Measurements from ENCODE around the gene POPDC2. TPM values are rescaled to one million over a fixed set of nuclear protein-coding genes. Genes with fewer than 3 reads are reported as not detected.

The POPDC2 gene
- total and polyA plus RNA-seq, 9 donors, result 0.83 to 5.0 (median 2.9) TPM

- no peak for DNase-seq
- H3K27ac ChIP-seq, result no peak overlapping the region
- H3K36me3 ChIP-seq, result no peaks in the 10 kb centered on the region
- no peak overlapping the region for H3K4me3 ChIP-seq
- TF ChIP-seq EP300 (IDR thresholded peaks at IDR 0.05) (no peak), POLR2A (IDR thresholded peaks at IDR 0.05) (no peak)
- TF ChIP-seq, protein P1, sequence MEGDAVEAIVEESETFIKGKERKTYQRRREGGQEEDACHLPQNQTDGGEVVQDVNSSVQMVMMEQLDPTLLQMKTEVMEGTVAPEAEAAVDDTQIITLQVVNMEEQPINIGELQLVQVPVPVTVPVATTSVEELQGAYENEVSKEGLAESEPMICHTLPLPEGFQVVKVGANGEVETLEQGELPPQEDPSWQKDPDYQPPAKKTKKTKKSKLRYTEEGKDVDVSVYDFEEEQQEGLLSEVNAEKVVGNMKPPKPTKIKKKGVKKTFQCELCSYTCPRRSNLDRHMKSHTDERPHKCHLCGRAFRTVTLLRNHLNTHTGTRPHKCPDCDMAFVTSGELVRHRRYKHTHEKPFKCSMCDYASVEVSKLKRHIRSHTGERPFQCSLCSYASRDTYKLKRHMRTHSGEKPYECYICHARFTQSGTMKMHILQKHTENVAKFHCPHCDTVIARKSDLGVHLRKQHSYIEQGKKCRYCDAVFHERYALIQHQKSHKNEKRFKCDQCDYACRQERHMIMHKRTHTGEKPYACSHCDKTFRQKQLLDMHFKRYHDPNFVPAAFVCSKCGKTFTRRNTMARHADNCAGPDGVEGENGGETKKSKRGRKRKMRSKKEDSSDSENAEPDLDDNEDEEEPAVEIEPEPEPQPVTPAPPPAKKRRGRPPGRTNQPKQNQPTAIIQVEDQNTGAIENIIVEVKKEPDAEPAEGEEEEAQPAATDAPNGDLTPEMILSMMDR (IDR thresholded peaks at IDR 0.05), result no peak
- H3K9me3 ChIP-seq, result no peaks in the 10 kb centered on the region
- no peaks in the 10 kb centered on the region for H3K27me3 ChIP-seq
- 86 to 88% (median 87%) methylated on average over 4 of the region's 4 CpGs for WGBS, 3 donors
- H3K4me1 ChIP-seq (ENCODE audit: insufficient read depth), result peaks cover 14% of the 10 kb centered on the region
- intact Hi-C loops (cut with DNase I), result no loop called here
These were observed 32.0 kb downstream of the POPDC2 start for GRCh38 chr3:119628390-119628789.

DNA sequence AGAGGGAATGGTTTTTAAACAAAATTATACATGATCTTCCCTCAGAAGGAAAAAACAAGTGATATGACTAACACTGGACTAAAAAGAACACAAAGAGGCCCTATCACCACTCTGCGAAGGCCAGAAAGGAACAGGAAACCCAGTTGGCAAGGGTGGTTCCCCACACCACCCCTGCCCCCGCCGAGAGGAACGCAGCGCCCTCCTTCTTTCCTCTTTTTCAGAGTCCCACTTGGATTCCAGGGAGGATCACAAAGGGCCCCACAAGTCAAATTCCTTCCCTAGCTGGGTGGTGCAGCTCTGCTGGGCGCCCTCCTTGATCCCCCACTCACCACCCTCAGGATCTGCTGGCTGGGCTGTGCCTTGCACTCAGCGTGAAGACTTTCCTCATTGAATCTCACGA, 32.9 kb downstream of the POPDC2 start:
- no peaks in the 10 kb centered on the region for H3K27me3 ChIP-seq
- peak in 4 of 5 donors; percentile 31 to 69 (median 50) for DNase-seq
- peak overlapping the region in 1 of 2 donors; percentile 32 for H3K27ac ChIP-seq
- no peaks in the 10 kb centered on the region for H3K36me3 ChIP-seq
- no peaks in the 10 kb centered on the region for H3K9me3 ChIP-seq
- TF ChIP-seq, protein P1 (IDR thresholded peaks at IDR 0.05), result no peak
- TF ChIP-seq POLR2A (IDR thresholded peaks at IDR 0.05), result no peak
- no peak for TF ChIP-seq EP300 (IDR thresholded peaks at IDR 0.05)
- 32 to 43% (median 34%) methylated on average over 8 of the region's 8 CpGs for WGBS, 3 donors
- H3K4me1 ChIP-seq (ENCODE audit: insufficient read depth), result peaks cover 12% of the 10 kb centered on the region
- H3K4me3 ChIP-seq, result no peak overlapping the region
- intact Hi-C loops (cut with DNase I), result no loop called here

DNA sequence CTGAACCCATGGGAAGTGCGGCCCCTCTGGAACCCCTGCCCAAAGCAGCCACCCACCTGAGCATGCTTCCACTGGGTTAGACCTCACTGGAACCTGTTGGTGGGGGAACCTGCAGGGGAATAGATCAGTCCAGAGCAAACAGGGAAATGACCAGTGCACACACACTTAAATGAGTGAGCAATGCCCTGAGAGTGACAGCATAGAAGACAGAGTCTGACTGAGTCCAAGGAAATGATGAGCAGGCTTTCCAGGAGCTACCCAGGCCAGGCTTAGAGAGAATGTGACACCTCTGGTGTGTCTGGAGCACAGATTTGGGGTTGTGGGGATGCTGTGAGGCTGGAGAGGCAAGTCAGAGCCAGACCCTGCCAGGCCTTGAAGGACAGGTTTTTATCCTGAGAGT, 34.2 kb downstream of the POPDC2 start:
- intact Hi-C loops (cut with DNase I), result no loop called here
- TF ChIP-seq EP300 (IDR thresholded peaks at IDR 0.05) (no peak), POLR2A (IDR thresholded peaks at IDR 0.05) (no peak)
- TF ChIP-seq, protein P1 (IDR thresholded peaks at IDR 0.05), result no peak
- DNase-seq, result no peak
- no peaks in the 10 kb centered on the region for H3K36me3 ChIP-seq
- no peaks in the 10 kb centered on the region for H3K27me3 ChIP-seq
- H3K27ac ChIP-seq, result no peak overlapping the region
- H3K9me3 ChIP-seq, result no peaks in the 10 kb centered on the region
- H3K4me1 ChIP-seq (ENCODE audit: insufficient read depth), result peaks cover 7% of the 10 kb centered on the region
- no peak overlapping the region for H3K4me3 ChIP-seq
- 93 to 100% (median 94%) methylated on average over 1 of the region's 1 CpG for WGBS, 3 donors

- no peak overlapping the region for H3K4me3 ChIP-seq
- no peaks in the 10 kb centered on the region for H3K9me3 ChIP-seq
- 83 to 88% (median 87%) methylated on average over 8 of the region's 8 CpGs for WGBS, 3 donors
- H3K4me1 ChIP-seq (ENCODE audit: insufficient read depth), result peaks cover 7% of the 10 kb centered on the region
- no peak overlapping the region for H3K27ac ChIP-seq
- no peak for TF ChIP-seq POLR2A (IDR thresholded peaks at IDR 0.05)
- TF ChIP-seq EP300 (IDR thresholded peaks at IDR 0.05), result no peak
- TF ChIP-seq, protein P1 (IDR thresholded peaks at IDR 0.05), result no peak
- intact Hi-C loops (cut with DNase I), result no loop called here
- H3K27me3 ChIP-seq, result no peaks in the 10 kb centered on the region
- no peak for DNase-seq
- H3K36me3 ChIP-seq, result no peaks in the 10 kb centered on the region
These were observed 34.8 kb downstream of the POPDC2 start for GRCh38 chr3:119625451-119626153.
